ENCODE measurements around the gene GRK5.
A peak's percentile ranks its signal among the peaks of the same experiment; 100 is the strongest.

Gene GRK5

DNA sequence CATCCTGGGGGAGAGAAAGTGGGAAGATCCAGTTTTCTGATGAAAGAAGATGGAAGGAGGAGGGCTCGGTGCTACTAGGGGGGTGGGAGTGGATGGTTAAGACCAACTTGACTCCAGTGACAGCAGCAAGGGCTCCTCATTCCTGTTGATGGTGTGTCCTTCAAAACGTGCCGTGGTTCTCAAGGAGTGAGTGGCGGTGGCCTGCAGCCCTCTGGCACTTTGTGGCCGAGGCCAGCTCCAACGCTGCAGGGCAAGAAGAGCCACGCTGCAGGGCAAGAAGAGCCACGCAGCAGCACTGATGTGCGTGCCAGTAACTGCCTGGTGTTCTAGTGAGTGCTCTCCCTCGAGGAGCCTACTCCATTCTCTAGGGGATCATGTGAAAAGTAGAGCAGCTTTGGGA, 72.1 kb downstream of the GRK5 start:
- no peak for DNase-seq

DNA sequence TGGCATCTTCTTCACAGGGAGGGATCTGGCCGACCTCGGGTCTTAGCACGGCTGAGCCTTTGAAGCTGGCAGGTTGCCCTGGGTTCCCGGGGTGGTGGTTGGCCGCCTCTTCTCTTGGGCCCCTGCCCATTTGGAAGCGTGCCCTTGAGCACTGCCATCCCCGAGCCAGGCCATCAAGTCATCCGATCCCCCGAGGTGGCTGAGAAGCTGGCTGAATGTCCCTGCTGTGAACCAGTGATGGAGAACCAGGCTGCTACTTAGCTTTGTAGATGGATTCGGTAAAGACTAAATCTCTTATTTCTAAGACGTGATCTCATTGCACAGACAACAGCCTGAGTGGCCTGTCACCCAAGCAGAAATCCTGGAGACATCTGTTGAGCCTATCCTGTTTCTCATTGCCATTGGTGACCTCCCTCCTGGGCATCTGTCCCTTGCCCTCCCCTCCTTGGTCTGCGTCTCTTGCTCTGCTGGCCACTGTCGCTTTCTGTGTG, 74.3 kb downstream of the GRK5 start:
- peak; percentile 52 for DNase-seq

DNA sequence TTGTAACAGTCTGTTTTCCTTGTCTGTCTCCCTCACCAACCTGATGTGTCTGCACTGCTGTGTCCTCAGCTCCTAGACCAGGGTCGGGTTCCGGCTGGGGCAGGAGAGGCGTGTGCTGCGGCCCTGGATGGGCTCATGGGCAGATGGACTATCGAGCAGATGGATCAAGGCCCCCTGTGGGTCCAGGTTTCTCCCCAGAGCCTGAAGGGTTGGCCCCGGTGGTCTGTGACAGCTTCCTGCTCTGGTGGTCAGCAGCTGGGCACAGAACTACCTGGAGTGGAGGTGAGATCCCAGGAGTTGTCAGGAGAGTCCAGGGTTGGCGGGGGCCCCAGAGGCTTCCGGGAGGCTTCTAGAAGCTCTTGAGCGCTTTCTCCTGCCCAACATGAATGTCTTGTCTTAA, 75.1 kb downstream of the GRK5 start:
- DNase-seq = no peak

DNA sequence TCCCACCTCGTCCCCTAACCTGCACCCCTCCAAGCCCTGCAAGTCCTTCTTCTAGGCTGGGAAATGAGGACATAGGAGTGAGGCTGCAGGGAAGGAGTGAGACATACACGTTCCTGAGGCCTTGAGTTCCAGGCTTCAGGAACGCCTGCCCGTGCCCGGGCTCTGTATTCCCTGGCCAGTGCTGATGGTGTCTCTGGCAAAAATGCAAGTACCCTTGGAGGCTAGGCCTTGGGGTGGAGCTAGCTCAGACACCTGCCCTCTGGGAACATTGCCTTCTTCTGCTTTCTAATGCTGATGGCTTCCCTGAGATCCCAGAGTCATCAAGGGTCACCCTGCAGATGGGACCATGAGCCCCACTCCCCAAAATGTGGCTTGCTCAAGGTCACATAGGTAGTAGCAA, 76.0 kb downstream of the GRK5 start:
- no peak for DNase-seq

DNA sequence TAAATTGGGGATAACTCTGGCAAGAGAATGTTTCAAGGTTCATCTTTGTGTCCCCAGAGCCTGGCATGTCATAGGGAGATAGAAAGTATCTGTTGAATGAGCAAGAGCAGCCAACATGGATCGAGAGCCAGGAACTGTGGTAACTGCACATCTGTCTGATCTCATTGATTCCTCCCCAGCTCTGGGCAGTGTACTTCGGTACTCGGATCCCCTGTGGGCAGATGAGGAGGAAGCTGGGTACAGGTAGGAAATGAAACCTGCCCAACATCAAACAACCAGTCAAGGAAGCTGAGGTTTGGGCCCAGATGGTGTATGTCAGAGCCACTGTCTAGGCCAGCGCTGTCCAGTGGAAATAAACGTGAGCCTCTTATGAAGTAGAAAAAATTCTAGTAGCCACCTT, 76.4 kb downstream of the GRK5 start:
- DNase-seq = no peak

DNA sequence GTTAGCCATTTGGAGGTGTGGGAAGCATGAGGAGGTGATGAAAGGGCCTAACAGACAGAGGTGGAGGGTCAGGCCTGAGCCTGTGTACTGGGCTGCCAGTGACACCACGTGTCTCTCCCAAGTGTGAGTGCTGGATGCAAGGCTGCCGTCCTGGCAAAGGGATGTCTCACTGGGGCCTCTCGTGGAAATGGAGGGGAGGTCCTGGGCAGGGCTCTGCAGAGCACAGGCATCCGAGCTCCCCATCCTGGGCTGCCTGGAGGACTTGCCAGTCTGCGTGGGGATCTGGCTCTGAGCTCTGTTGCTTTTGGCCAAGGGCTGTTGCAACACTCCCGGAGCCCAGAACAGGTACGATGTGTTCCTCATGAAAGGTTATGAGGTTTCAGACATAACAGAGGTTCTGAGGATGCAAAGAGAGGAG, 77.3 kb downstream of the GRK5 start:
- no peak for DNase-seq

DNA sequence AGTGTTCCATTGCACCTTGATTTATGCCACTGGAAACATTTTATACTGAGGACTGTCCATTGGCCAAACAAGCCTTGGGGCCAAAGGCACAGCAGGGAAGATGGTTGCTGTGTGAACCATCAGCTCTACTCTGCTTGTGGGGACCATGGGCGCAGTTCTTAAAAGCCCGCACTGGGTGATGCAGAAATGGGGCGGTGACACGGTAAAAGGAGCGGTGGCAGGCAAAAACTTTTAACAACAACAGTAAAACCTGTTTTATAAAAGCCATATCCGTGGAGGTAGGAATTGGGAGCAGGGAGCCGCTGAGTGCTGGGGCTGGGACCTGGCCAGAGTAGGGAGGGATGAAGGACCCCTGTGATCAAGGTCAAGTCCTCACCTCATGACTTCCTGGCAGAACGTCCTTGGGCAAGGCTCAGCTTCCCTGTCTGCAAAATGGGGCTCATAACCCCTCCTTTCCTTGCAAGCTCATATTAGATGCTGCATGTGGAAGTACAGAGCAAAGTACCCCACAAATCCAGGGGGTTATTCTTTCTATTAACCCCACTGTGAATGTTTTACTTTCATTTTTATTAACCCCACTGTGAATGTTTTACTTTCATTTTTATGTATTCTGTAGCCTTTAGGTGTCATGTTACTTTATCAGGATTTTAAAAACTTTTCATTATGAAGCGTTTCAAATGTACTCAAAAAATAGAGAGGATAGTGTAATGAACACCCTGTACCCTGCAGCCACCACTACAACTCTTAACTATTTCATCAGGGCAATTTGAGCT, 78.3 kb downstream of the GRK5 start:
- DNase-seq = no peak

DNA sequence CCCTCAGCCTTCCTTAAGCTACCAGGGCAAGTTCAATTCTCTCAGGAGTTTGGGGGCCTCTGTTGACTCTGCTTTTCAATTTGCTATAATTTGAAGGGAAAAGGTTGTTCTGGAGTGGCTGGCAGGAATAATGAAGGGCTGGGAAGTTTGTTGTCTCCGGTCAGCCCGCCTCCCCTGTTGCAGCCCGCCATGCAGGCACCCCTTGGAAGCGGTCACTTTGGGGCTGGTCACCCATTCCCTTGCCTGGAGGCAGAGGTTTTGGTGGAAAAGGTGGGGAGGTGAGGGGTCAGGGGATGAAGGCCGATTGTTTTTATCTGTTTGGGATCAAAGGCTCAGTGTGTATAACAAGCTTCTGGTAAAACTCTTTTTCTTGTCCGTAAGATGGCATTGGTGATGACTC, 79.1 kb downstream of the GRK5 start:
- no peak for DNase-seq

DNA sequence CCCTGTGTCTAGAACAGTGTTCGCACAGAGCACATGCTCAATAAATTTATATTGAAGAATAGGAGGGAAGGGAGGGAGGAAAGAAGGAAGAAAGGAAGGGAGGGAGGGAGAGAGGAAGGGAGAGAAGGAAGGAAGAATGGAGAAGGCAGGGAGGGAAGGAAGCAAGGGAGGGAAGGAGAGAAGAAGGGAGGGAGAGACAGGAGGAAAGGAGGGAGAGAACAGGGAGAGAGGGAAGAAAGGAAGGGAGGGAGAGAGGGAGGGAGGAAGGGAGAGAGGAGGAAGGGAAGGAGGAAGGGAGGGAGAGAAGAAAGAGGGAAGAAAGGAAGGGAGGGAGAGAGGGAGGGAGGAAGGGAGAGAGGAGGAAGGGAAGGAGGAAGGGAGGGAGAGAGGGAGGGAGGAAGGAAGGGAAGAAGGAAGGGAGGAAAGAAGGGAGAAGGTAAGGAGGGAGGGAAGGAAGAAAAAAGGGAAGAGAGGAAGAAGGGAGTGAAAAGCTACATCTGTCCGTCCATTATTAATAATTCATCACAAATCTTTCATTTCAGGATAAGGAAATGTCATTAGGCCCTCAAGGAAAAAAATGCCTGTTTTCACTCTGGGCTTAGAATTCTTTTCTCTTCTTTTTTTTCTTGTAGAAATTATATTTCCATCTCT, 79.7 kb downstream of the GRK5 start:
- no peak for DNase-seq

DNA sequence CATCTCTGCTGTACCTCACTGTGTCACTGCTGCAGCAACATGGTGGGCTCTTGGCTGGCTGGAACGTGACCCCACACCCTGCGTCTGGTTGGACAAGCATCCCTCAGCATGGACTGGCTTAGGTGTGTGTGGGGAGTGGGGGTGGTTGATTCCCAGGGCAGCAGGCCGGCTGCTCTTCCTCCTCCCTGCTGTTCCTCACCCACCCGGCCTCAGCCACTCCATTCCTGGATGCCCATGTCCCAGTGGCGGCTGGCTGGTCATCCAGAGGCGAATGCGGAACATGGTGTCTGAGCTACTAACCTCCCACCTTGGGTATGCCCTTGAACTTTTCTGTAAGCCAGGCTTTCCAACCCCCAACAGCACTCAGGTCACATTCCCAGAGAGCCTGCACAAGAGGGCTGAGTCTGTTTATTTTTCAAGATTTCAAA, 81.2 kb downstream of the GRK5 start:
- no peak for DNase-seq

DNA sequence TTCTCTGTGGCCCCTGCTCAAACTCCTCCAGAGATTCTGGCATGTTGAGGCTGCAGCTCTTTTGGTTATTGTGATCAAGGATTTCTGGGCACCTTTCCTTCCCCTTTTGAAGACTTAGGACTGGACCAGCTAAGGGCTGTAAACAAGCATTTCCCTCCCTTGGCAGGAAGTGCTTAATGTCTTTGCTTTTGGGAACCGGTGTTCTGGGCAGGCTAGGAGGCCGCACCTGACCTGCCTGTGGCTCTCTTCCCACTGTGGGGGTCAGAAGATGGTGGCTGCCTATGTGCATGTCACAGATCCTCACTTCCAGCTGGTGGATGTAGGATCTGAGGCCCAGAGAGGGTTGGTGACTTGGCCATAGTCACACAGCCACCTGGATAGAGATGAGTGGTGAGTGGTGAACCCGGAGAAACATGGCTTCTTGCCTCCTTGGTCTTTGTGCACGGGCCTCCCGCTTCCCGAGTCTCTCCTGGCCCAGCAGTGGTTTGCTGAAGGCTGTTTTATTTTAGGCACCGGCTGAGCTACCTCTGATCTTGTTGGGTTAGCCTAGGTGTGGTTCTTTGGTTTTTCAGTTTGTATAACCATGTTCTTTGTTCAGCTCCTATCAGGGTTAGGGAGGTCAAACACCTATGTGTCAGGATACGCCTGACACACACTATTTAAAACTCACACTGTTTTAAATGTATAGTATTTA, 82.0 kb downstream of the GRK5 start:
- no peak for DNase-seq

DNA sequence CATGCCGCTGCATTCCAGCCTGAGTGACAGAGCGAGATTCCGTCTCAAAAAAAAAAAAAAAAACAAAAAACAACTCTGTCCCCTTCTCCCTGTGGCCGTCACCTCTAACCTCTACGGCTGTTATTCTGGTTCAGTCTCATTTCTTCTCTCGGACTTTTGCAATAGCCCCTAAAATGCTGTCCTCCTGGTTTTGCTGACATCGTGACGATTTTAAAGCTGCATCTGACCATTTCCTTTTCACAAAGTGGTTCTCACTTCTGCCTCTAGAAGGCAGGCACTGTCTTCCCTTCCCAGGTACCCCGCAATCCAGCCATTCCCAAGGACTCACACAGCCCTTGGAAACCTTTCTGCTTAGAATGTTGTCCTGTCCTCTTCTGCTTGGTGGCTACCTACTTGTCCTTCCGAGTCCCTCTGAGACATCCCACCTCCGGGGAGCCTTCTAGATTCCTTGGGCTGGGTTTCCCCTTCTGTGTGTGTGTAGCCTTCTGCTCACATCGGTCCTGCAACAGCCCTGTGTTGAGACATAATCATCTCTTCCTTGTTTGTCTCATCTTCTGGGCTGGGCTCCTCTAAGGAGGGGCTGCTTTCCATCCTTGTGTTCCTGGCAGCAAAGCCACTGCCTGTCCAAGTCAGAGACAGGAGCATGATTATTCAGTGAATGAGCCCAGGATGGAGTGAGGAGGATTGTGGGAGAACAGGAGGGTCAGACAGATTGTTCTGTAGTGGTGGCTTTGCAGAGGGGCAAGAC, 83.1 kb downstream of the GRK5 start:
- DNase-seq = no peak

DNA sequence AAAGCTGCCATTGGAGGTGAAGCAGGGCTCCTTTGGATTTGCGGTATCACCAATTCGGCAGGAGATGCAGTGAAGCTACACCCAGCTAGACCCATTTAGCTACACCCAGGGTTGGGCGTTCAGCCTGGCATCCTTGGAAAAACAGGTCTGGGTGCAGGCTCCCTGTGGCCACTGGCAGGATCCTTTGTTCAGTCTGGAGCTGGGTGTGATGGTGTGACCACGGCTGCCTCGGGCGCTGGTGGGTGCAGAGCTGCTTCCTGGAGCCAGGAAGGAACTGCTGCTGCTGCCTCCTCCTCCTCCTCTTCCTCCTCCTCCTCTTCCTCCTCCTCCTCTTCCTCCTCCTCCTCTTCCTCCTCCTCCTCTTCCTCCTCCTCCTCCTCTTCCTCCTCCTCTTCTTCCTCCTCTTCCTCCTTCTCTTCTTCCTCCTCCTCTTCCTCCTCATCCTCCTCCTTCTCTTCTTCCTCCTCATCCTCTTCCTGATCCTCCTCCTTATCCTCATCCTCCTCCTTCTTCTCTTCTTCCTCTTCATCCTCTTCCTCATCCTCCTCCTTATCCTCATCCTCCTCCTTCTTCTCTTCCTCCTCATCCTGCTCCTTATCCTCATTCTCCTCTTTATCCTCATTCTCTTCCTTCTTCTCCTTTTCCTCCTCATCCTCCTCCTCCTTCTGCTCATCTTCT, 84.0 kb downstream of the GRK5 start:
- DNase-seq = no peak

DNA sequence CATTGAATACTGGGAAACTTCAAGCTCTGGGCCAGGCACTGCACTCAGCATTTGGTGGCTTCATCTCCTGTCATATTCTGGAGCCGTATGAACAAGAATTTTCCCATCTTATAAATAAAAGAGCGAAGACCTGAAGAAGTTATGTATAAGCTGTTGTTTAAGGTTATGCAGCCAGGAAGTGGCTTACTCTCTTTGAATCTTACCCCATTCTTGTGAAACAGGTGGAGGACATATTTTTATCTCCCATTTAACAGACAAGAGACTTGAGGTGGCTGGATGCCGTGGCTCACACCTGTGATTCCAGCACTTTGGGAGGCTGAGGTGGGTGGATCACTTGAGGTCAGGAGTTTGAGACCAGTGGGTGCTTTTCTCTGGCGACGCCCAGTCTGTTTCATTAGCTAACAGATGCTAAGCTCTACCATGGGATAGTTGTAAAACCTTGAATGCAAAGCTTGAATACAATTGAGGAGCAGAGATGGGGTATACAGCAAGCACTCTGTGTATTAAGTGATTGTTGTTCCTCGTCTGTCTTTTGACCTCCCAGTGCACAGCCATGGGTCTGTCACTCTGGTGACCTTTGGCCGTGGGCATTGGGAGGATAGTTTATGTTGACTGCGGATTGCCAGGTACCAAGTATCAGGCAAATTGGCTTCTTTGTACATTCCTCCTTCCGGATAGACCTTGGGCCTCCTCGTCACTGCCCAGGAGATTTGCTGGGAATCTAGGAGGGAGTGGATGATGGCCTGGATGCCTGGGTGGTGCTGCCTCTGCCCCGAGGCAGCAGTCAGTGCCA, 85.8 kb downstream of the GRK5 start:
- DNase-seq = no peak

DNA sequence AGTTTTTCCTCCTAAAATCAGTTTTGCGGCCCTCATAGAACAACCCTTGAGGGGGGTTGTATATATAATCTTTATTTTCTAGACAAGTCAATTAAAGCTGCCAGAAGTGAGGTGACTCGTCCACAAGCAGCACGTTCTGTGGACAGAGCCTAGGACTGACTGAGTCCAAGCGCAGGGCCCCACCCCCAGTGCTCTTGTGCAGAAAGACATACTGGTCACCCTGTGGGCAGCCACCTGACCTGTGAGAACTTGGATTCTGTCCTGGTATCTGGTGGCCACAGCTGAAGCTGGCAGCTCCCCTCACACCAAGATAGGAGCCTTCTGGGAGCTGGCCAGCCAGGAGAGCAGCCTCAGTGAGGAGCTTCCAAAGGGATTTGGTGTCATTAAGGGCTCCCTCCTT, 89.3 kb downstream of the GRK5 start:
- no peak for DNase-seq

DNA sequence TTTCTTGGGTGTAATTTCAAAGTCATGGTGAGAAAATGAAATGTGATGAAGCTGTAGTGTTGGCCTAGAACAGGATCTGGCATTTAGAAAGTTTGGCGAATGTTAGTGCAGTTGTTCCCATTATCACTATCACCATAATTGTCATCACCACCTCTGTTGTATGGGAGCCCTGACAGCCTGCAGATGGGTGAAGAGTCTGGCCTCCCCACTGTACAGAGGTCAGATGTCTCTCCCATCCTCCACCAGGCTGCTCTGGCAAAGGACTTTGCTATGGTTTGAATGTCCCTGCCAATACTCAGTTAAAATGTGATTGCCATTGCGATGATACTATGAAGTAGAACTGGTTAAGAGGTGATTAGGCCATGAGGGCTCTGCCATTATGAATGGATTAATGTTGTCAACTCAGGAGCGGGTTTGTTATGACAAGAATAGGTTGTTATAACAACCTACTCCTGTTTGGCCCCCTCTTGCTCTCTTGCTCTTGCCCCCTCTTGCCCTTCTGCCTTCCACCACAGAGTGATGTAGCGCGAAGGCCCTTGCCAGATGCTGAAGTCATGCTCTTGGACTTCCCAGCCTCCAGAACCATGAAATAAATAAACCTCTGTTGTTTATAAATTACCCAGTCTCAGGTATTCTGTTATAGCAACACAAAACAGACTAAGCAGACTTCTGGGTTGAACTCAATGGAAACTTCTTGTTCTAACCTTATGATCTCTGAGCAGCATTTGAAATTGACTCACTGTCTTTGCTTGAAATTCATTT, 90.0 kb downstream of the GRK5 start:
- no peak for DNase-seq

DNA sequence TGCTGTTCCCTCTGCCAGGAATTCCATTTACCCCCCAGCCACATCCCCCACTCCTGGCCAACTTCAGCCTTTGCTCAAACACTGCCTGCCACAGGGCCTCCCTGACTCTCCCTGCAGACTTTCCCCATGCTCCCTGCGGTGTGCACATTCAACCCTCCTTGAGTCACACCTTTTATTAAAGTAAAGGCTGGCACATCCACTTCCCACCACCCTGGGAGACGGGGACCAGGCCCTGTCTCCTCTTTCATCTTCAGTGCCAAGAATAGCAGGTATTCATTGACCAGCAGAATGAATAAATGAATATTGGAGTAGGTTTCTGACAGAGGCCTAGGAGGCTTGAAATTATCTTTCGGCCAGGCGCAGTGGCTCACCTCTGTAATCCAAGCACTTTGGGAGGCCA, 91.4 kb downstream of the GRK5 start:
- DNase-seq = no peak

DNA sequence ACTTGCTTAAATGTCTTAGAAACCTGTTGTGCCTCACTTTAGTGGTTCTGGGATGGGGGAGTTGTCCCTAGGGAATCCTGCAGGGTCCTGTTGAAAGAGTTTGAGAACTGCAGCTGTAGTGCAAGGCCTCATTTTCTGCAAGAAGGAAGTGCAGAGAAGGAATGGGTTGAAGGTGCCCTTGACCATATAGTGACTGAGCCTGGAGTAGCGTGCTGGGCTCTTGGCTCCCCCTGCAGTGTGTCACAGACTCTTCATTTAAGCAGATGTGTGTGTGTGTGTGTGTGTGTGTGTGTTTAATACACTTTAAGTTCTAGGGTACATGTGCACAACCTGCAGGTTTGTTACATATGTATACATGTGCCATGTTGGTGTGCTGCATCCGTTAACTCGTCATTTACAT, 92.2 kb downstream of the GRK5 start:
- no peak for DNase-seq

DNA sequence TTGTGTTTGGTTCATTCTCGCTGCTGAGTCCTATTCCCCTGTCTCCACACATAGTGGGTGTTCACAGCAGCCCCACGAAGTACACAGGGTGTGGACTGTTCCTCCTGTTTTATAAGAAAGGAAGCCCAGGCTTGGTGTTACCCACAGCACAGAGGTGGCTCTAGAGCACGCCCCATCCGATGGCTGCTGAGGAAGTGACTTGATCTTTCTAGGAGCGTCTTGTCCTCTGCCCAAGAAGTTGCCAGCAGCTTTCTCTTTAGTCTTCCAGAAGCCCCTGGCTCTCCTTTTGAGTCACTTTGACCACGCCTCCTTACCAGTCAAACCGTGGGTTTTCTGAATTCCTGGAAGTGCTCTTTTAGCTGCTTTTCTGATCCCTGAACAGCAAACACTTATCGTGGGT, 94.0 kb downstream of the GRK5 start:
- no peak for DNase-seq

DNA sequence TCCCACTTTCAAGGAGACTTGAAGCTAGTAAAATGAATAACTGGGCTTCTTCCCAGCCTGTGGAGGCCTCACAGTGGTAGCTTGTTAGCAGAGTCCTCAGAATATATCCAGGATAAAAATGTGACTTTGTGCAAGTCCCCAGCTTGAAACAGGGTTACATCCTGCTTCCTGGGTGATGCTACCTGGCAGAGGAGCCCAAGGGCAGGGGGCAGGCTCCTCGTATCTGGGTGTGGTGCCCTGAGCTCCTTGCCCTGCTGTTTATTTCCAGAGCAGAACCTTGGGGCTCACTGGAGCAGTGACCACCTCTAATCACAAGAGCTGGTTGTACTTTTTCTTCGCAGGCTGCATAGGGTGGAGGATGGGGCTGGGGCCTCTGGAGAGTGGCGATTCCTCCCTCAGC, 94.8 kb downstream of the GRK5 start:
- no peak for DNase-seq

Measured in COR-L47 (cell line).